ENCODE data around the gene CRKL.

- no peak for TF ChIP-seq CTCF (conservative IDR thresholded peaks at IDR 0.05; ENCODE audit: low read depth, low read length)
- no peak for TF ChIP-seq EZH2 (IDR thresholded peaks at IDR 0.05; ENCODE audit: borderline replicate concordance, low read depth, low read length, poor library complexity, severe bottlenecking)
These were observed 20.0 kb downstream of the CRKL start for GRCh38 chr22:20937031-20937793.

Data from A673 (cell line).